ENCODE data around the gene MTCL1.

GRCh38 chr18:8816816-8817215, 111.5 kb downstream of the MTCL1 start:
- no peak for TF ChIP-seq CTCF (conservative IDR thresholded peaks at IDR 0.05; ENCODE audit: low read depth, low read length)
- no peak for TF ChIP-seq EZH2 (IDR thresholded peaks at IDR 0.05; ENCODE audit: borderline replicate concordance, low read depth, low read length, poor library complexity, severe bottlenecking)

Data from A673 (cell line).